ENCODE data around the gene RADIL. TPM values are rescaled to one million over a fixed set of nuclear protein-coding genes. Genes with fewer than 3 reads are reported as not detected.

Gene RADIL
- total and polyA plus RNA-seq, 9 of the 15 experiments (the other 6 are each of a cell fraction or from before 2014, with no cell fraction given), result 0.06 to 8.1 (median 1.9) TPM; not detected in 1

GRCh38 chr7:4762121-4763055, 121.1 kb downstream of the RADIL start:
- Histone ChIP-seq H2AFZ (ENCODE audit: low read depth, low read length) (no peak overlapping the region), H3K79me2 (ENCODE audit: control insufficient read depth, insufficient read depth, low read length) (no peaks in the 10 kb centered on the region), H3K9ac (ENCODE audit: insufficient read depth in 1 of 2, low read depth in 2 of 2, low read length in 2 of 2) (no peak overlapping the region), H3K27ac (ENCODE audit: extremely low read depth, low read depth, low read length) (no peak overlapping the region), H3K27me3 (ENCODE audit: control insufficient read depth in 2 of 2, insufficient read depth in 2 of 2, low read length in 2 of 2) (no peaks in the 10 kb centered on the region), H4K20me1 (replicated peaks; ENCODE audit: control insufficient read depth, insufficient read depth, low read length) (0 out of 2 replicates have a peak, but pooled peaks cover 4% of the 10 kb centered on the region), H3K4me3 (no peak overlapping the region), H3K9me3 (replicated peaks; ENCODE audit: control insufficient read depth, insufficient read depth, low read depth, low read length) (no peaks in the 10 kb centered on the region), H3K9me1 (ENCODE audit: control insufficient read depth, insufficient read depth, low read length) (peaks cover 3% of the 10 kb centered on the region), H3K36me3 (ENCODE audit: control insufficient read depth, insufficient read depth, low read length) (peaks cover 80% of the 10 kb centered on the region; the same call in 2 of the 3 replicates), H3K4me2 (ENCODE audit: insufficient read depth, low read length) (no peak overlapping the region), H3K4me1 (replicated peaks in 1 of 2; ENCODE audit: control insufficient read depth in 2 of 2, insufficient read depth in 2 of 2, low read length in 2 of 2) (peaks cover 0 to 11% of the 10 kb centered on the region in 2 experiments; a peak in 1 of 5 replicates)
- DNase-seq (ENCODE audit: extremely low read depth in 1 of 4, low spot score in 3 of 4), result no peak
- WGBS (ENCODE audit: insufficient coverage, low coverage, missing lambda C conversion rate), result 96% methylated on average over 33 of the region's 54 CpGs
- BruUV-seq (replicated peaks), result no TSS peak
- CTCF ChIA-PET (ENCODE audit: low intra/inter-chr PET ratio), result no interaction called here
- no peak for FAIRE-seq
- TF ChIP-seq HCFC1 (IDR thresholded peaks at IDR 0.05; ENCODE audit: low read depth, low read length) (no peak), POLR2G (IDR thresholded peaks at IDR 0.05; ENCODE audit: low read depth, low read length) (peak; percentile 64; the same call in 1 of the 2 replicates)
- POLR2A ChIA-PET, result interaction anchor here (1.2 to 1.9 kb wide), 2 partner anchors 11 to 13 kb away, joined by 3 to 9 read pairs; partner anchors contain the start of gene AP5Z1
- in situ Hi-C loops (cut with MboI) (no loop called here), intact Hi-C loops (cut with micrococcal nuclease) (no loop called here)
- ATAC-seq, result no peak

GRCh38 chr7:4760952-4761351, 122.6 kb downstream of the RADIL start:
- no peak for DNase-seq (ENCODE audit: extremely low read depth in 1 of 4, low spot score in 3 of 4)
- Histone ChIP-seq H3K9me1 (ENCODE audit: control insufficient read depth, insufficient read depth, low read length) (peaks cover 3% of the 10 kb centered on the region), H2AFZ (ENCODE audit: low read depth, low read length) (no peak overlapping the region), H3K4me2 (ENCODE audit: insufficient read depth, low read length) (no peak overlapping the region), H3K36me3 (ENCODE audit: control insufficient read depth, insufficient read depth, low read length) (peaks cover 90% of the 10 kb centered on the region; the same call in 2 of the 3 replicates), H3K4me1 (replicated peaks in 1 of 2; ENCODE audit: control insufficient read depth in 2 of 2, insufficient read depth in 2 of 2, low read length in 2 of 2) (peaks cover 0 to 11% of the 10 kb centered on the region in 2 experiments; a peak in 1 of 5 replicates), H3K79me2 (ENCODE audit: control insufficient read depth, insufficient read depth, low read length) (no peaks in the 10 kb centered on the region), H3K4me3 (no peak overlapping the region), H3K9me3 (replicated peaks; ENCODE audit: control insufficient read depth, insufficient read depth, low read depth, low read length) (no peaks in the 10 kb centered on the region), H3K27ac (ENCODE audit: extremely low read depth, low read depth, low read length) (no peak overlapping the region), H4K20me1 (replicated peaks; ENCODE audit: control insufficient read depth, insufficient read depth, low read length) (0 out of 2 replicates have a peak, but pooled peaks cover 4% of the 10 kb centered on the region), H3K27me3 (ENCODE audit: control insufficient read depth in 2 of 2, insufficient read depth in 2 of 2, low read length in 2 of 2) (no peaks in the 10 kb centered on the region), H3K9ac (ENCODE audit: insufficient read depth in 1 of 2, low read depth in 2 of 2, low read length in 2 of 2) (0 out of 4 replicates have a peak overlapping the region, but pooled peaks of 1 of the 2 experiments have one; percentile 20)
- FAIRE-seq, result no peak
- no TSS peak for BruUV-seq (replicated peaks)
- ATAC-seq, result no peak
- WGBS (ENCODE audit: insufficient coverage, low coverage, missing lambda C conversion rate), result 98% methylated on average over 19 of the region's 26 CpGs
- intact Hi-C loops (cut with micrococcal nuclease) (no loop called here), in situ Hi-C loops (cut with MboI) (no loop called here)
- POLR2A ChIA-PET, result interaction anchor here (0.6 kb wide), 1 partner anchor 122 kb away, joined by 3 read pairs; no protein-coding TSS in a partner anchor
- CTCF ChIA-PET (ENCODE audit: low intra/inter-chr PET ratio), result no interaction called here
- TF ChIP-seq NFE2L1 (tag; IDR thresholded peaks at IDR 0.05; ENCODE audit: borderline replicate concordance, low read depth) (no peak), XRCC3 (IDR thresholded peaks at IDR 0.05) (no peak), POLR2G (IDR thresholded peaks at IDR 0.05; ENCODE audit: low read depth, low read length) (peak; percentile 43; the same call in 1 of the 2 replicates), TRIM24 (IDR thresholded peaks at IDR 0.05) (no peak), SP1 (CRISPR knock-in tag; IDR thresholded peaks at IDR 0.05) (no peak), NRF1 (conservative IDR thresholded peaks at IDR 0.05 in 1 of 2, IDR thresholded peaks at IDR 0.05 in 1 of 2) (no peak), SMAD2 (IDR thresholded peaks at IDR 0.05; ENCODE audit: low read depth, low read length) (no peak), RBM22 (IDR thresholded peaks at IDR 0.05; ENCODE audit: low read depth, low read length, poor library complexity, severe bottlenecking) (peak; percentile 70), SPI1 (IDR thresholded peaks at IDR 0.05; ENCODE audit: borderline replicate concordance, low read depth, low read length) (no peak), CHD4 (IDR thresholded peaks at IDR 0.05; ENCODE audit: insufficient read depth, insufficient replicate concordance, low read depth, low read length, poor library complexity, severe bottlenecking) (no peak), RBM34 (IDR thresholded peaks at IDR 0.05; ENCODE audit: borderline replicate concordance, insufficient read depth, low read length) (no peak)
